Keratinocyte (primary cell): ENCODE data around the gene TOX3. TPM values are rescaled to one million over a fixed set of nuclear protein-coding genes. Genes with fewer than 3 reads are reported as not detected.

Experiments used
- DNase-seq: peaks from one replicate; pipeline ENCODE4 v3.0.0-alpha.2; 2011; ENCODE audit warnings: low read depth, missing footprints, low spot score
- FAIRE-seq: peaks from 2 replicates; lab custom pipeline; 2011; peaks lifted over from hg19 to GRCh38; lab: Jason Lieb, UNC
- H2AFZ ChIP-seq: 2 replicates; pipeline ENCODE4 v1.6.0; 2012; ENCODE audit warnings: low read length, control low read depth, inconsistent platforms; ENCODE audit not compliant: control insufficient read depth
- H3K27ac ChIP-seq: 2 replicates; pipeline ENCODE4 v1.5.1; 2011; ENCODE audit warnings: low read length; ENCODE audit not compliant: control insufficient read depth, insufficient read depth
- H3K27me3 ChIP-seq: 3 replicates; pipeline ENCODE4 v1.6.0; 2011; ENCODE audit warnings: low read length; ENCODE audit not compliant: control insufficient read depth, insufficient read depth; ENCODE audit errors: extremely low read depth
- H3K36me3 ChIP-seq, 2 experiments: 2 replicates in 1 of 2; 3 replicates in 1 of 2; pipeline ENCODE4 v1.5.1; 2011; ENCODE audit warnings: low read length in 2 of 2, mild to moderate bottlenecking in 1 of 2; ENCODE audit not compliant: control insufficient read depth in 2 of 2, insufficient read depth in 2 of 2; ENCODE audit errors: extremely low read depth in 1 of 2
- H3K4me1 ChIP-seq: 3 replicates; pipeline ENCODE4 v1.5.1; 2011; ENCODE audit warnings: low read length; ENCODE audit not compliant: control insufficient read depth, insufficient read depth; ENCODE audit errors: extremely low read depth
- H3K4me2 ChIP-seq: 3 replicates; pipeline ENCODE4 v1.6.0; 2011; ENCODE audit warnings: low read depth, low read length; ENCODE audit not compliant: control insufficient read depth, insufficient read depth; ENCODE audit errors: extremely low read depth
- H3K4me3 ChIP-seq, 3 experiments: fragments of 200-600 bp in 1 of 3; sonication (generic) in 1 of 3; 2 replicates in 2 of 3; 3 replicates in 1 of 3; pipeline ENCODE4 v1.5.1; 2011 to 2016; ENCODE audit warnings: low read length in 3 of 3, mild to moderate bottlenecking in 3 of 3, control low read depth in 2 of 3, inconsistent platforms in 1 of 3, low read depth in 1 of 3, mixed read lengths in 1 of 3, mixed run types in 1 of 3, moderate library complexity in 1 of 3; ENCODE audit not compliant: control insufficient read depth in 2 of 3, insufficient read depth in 2 of 3; ENCODE audit errors: extremely low read depth in 1 of 3
- H3K79me2 ChIP-seq: 2 replicates; pipeline ENCODE4 v1.6.0; 2012; ENCODE audit warnings: low read length; ENCODE audit not compliant: control insufficient read depth, insufficient read depth
- H3K9ac ChIP-seq: 3 replicates; pipeline ENCODE4 v1.6.0; 2011; ENCODE audit warnings: low read length; ENCODE audit not compliant: control insufficient read depth, insufficient read depth; ENCODE audit errors: extremely low read depth
- H3K9me1 ChIP-seq: 3 replicates; pipeline ENCODE4 v1.6.0; 2011; ENCODE audit warnings: low read length; ENCODE audit not compliant: control insufficient read depth, insufficient read depth; ENCODE audit errors: extremely low read depth
- H3K9me3 ChIP-seq: 2 replicates; pipeline ENCODE4 v1.5.1; 2012; ENCODE audit warnings: low read depth, low read length; ENCODE audit not compliant: control insufficient read depth
- H4K20me1 ChIP-seq: 3 replicates; pipeline ENCODE4 v1.6.0; 2011; ENCODE audit warnings: low read length; ENCODE audit not compliant: control insufficient read depth, insufficient read depth; ENCODE audit errors: extremely low read depth
- EZH2 ChIP-seq: IDR thresholded peaks from one replicate; pipeline ENCODE4 v1.6.1; 2012; ENCODE audit warnings: inconsistent platforms, mild to moderate bottlenecking, low read length, moderate library complexity
- dilution Hi-C: fragments of 300-500 bp; cut with MboI; formaldehyde crosslinking; loops from one replicate; pipeline ENCODE4 v1.7.0; 2020; ENCODE audit warnings: low sequenced_read_pairs; ENCODE audit not compliant: extremely low pct_ligation_motif_present
- polyA plus RNA-seq, 5 experiments: library from polyadenylated mRNA; depleted of rRNA in 3 of 5; stranded (reverse) in 3 of 5; stranded (forward) in 1 of 5; unstranded in 1 of 5; fragments of >200 nt; gene quantifications; 1 replicate in 1 of 5; 2 replicates in 3 of 5; 3 replicates in 1 of 5; pipeline versions ENCODE4 v1.2.1 to v1.2.3, GENCODE V29; 2011 to 2012; ENCODE audit warnings: missing spikeins in 2 of 5, low read depth in 1 of 5, low replicate concordance in 1 of 5
- TF ChIP-seq, protein P1 (sequence below), 3 experiments: IDR thresholded peaks in 1 of 3; conservative IDR thresholded peaks in 1 of 3; optimal IDR thresholded peaks in 1 of 3; 2 replicates in 2 of 3; 3 replicates in 1 of 3; pipeline versions ENCODE3 to v1.5.1; 2011; ENCODE audit warnings: low read length in 3 of 3, mild to moderate bottlenecking in 3 of 3, moderate library complexity in 2 of 3, control low read depth in 1 of 3, inconsistent platforms in 1 of 3; ENCODE audit not compliant: insufficient read depth in 2 of 3; ENCODE audit errors: extremely low read depth in 1 of 3

The TOX3 gene
- polyA plus RNA-seq, 1 donor (not counting 4 experiments of a cell fraction or from before 2014, with no cell fraction given), result not detected

DNA sequence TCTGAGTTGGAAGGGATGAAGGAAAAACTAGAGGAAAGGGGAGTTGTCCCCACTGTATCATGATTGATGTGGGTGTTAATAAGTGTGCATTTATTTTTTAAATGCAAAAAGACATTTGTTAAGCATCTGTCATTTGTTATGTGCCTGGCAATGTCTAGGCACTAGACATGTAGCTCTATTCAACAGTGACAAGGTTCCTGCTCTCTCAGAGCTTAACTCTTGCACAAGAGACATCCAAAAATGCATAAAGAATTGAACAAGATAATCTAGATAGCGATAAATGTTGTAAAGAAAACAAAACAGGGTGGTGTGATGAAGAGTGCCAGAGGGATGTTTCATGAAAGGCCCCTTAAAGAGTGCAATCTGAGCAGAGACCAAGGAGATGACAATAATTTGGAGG, 148.9 kb downstream of the TOX3 start:
- no peak overlapping the region for H3K4me3 ChIP-seq
- no peaks in the 10 kb centered on the region for H3K36me3 ChIP-seq
- H3K9ac ChIP-seq, result no peak overlapping the region
- TF ChIP-seq EZH2, result no peak
- TF ChIP-seq, protein P1, sequence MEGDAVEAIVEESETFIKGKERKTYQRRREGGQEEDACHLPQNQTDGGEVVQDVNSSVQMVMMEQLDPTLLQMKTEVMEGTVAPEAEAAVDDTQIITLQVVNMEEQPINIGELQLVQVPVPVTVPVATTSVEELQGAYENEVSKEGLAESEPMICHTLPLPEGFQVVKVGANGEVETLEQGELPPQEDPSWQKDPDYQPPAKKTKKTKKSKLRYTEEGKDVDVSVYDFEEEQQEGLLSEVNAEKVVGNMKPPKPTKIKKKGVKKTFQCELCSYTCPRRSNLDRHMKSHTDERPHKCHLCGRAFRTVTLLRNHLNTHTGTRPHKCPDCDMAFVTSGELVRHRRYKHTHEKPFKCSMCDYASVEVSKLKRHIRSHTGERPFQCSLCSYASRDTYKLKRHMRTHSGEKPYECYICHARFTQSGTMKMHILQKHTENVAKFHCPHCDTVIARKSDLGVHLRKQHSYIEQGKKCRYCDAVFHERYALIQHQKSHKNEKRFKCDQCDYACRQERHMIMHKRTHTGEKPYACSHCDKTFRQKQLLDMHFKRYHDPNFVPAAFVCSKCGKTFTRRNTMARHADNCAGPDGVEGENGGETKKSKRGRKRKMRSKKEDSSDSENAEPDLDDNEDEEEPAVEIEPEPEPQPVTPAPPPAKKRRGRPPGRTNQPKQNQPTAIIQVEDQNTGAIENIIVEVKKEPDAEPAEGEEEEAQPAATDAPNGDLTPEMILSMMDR (optimal IDR thresholded peaks at IDR 0.05 in 1 of 3, IDR thresholded peaks at IDR 0.05 in 1 of 3, conservative IDR thresholded peaks at IDR 0.05 in 1 of 3; ENCODE audit: extremely low read depth in 1 of 3, insufficient read depth in 2 of 3, low read length in 3 of 3), result no peak
- no peak overlapping the region for H3K27ac ChIP-seq
- H3K9me1 ChIP-seq, result no peaks in the 10 kb centered on the region
- H3K9me3 ChIP-seq, result no peaks in the 10 kb centered on the region
- H2AFZ ChIP-seq, result no peak overlapping the region
- no peaks in the 10 kb centered on the region for H3K4me1 ChIP-seq
- FAIRE-seq (no peak), DNase-seq (no peak)
- dilution Hi-C loops, result no loop called here
- H4K20me1 ChIP-seq, result no peaks in the 10 kb centered on the region
- H3K27me3 ChIP-seq, result no peaks in the 10 kb centered on the region
- no peaks in the 10 kb centered on the region for H3K79me2 ChIP-seq
- H3K4me2 ChIP-seq, result no peak overlapping the region

DNA sequence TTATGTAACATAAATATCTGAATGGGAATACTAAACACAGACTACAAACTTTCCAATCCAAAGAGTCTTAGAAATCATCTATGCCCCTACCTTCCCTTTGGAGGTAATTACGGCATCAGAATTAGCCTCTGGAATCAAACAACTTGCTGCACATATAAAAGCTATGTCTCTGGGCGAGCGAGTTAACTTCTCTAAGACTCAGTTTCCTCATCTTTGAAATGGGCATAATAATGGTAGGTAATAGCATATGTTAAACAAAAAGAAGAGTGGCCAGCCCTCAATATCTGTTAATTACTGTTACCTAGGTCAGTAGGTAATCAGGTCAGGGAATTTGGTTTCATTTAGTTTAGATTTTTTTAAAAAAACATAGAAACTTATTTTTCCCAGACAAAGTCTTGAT, 153.5 kb downstream of the TOX3 start:
- no peaks in the 10 kb centered on the region for H3K27me3 ChIP-seq

More for the DNA sequence above, 153.5 kb downstream of the TOX3 start:
- H4K20me1 ChIP-seq, result no peaks in the 10 kb centered on the region
- DNase-seq (no peak), FAIRE-seq (no peak)
- dilution Hi-C loops, result no loop called here
- H3K9ac ChIP-seq, result no peak overlapping the region
- TF ChIP-seq, protein P1 (optimal IDR thresholded peaks at IDR 0.05 in 1 of 3, IDR thresholded peaks at IDR 0.05 in 1 of 3, conservative IDR thresholded peaks at IDR 0.05 in 1 of 3; ENCODE audit: extremely low read depth in 1 of 3, insufficient read depth in 2 of 3, low read length in 3 of 3), result no peak
- TF ChIP-seq EZH2, result no peak
- no peak overlapping the region for H3K4me3 ChIP-seq
- H3K9me3 ChIP-seq, result no peaks in the 10 kb centered on the region
- H3K36me3 ChIP-seq, result no peaks in the 10 kb centered on the region
- no peak overlapping the region for H2AFZ ChIP-seq
- no peaks in the 10 kb centered on the region for H3K79me2 ChIP-seq
- no peaks in the 10 kb centered on the region for H3K4me1 ChIP-seq
- H3K9me1 ChIP-seq, result no peaks in the 10 kb centered on the region
- H3K27ac ChIP-seq, result no peak overlapping the region
- H3K4me2 ChIP-seq, result no peak overlapping the region
